Measurements from ENCODE around the gene BAZ2B.

DNA sequence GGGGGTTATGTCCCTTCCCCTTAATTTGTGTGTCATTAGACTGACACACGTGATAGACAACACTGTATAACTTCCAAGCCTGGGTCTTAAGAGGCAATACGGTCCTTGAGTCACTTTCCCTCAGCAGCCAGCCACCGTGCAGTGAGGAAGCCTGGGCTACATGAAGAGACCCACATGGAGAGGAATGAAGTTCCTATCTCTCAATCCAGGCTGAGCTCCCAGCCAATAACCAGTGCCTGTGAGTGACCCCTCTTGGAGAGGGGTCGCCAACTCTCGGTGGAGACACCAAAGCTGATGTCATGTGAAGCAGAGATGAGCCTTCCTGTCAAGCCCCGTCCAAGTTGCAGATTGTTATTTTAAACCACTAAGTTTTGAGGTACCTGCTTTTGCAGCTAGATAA lies 324.2 kb downstream of the BAZ2B start:
- TF ChIP-seq, protein P1, sequence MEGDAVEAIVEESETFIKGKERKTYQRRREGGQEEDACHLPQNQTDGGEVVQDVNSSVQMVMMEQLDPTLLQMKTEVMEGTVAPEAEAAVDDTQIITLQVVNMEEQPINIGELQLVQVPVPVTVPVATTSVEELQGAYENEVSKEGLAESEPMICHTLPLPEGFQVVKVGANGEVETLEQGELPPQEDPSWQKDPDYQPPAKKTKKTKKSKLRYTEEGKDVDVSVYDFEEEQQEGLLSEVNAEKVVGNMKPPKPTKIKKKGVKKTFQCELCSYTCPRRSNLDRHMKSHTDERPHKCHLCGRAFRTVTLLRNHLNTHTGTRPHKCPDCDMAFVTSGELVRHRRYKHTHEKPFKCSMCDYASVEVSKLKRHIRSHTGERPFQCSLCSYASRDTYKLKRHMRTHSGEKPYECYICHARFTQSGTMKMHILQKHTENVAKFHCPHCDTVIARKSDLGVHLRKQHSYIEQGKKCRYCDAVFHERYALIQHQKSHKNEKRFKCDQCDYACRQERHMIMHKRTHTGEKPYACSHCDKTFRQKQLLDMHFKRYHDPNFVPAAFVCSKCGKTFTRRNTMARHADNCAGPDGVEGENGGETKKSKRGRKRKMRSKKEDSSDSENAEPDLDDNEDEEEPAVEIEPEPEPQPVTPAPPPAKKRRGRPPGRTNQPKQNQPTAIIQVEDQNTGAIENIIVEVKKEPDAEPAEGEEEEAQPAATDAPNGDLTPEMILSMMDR (IDR thresholded peaks at IDR 0.05) = no peak
- TF ChIP-seq POLR2A (IDR thresholded peaks at IDR 0.05) = no peak
